Measurements from ENCODE around the gene CCDC88B.

The CCDC88B gene

DNA sequence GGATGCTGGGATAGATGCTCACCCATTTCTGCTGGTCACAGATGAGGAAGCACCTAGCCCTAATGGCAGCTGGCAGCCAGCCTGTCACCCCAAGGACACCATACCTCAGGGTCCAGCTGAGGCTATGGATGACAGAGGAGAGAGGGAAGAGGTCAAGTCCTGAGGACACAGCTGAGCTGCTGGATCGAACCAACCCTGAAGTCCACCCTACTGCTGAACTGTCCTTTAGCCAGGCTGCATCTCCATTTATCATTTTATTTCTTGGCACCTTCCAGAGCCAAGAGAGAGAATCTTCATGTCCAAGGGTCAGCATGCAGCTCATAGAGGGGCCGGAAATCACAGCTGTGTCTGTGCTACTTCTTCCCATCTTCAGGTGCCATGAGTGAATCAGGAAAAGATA is 49.8 kb downstream of the CCDC88B start:
- H3K4me2 ChIP-seq (ENCODE audit: low read length), result no peak overlapping the region
- H3K27ac ChIP-seq (ENCODE audit: low read length), result no peak overlapping the region
- TF ChIP-seq, protein P1, sequence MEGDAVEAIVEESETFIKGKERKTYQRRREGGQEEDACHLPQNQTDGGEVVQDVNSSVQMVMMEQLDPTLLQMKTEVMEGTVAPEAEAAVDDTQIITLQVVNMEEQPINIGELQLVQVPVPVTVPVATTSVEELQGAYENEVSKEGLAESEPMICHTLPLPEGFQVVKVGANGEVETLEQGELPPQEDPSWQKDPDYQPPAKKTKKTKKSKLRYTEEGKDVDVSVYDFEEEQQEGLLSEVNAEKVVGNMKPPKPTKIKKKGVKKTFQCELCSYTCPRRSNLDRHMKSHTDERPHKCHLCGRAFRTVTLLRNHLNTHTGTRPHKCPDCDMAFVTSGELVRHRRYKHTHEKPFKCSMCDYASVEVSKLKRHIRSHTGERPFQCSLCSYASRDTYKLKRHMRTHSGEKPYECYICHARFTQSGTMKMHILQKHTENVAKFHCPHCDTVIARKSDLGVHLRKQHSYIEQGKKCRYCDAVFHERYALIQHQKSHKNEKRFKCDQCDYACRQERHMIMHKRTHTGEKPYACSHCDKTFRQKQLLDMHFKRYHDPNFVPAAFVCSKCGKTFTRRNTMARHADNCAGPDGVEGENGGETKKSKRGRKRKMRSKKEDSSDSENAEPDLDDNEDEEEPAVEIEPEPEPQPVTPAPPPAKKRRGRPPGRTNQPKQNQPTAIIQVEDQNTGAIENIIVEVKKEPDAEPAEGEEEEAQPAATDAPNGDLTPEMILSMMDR (IDR thresholded peaks at IDR 0.05; ENCODE audit: low read depth, low read length), result no peak
- no peak for TF ChIP-seq EZH2phosphoT487 (IDR thresholded peaks at IDR 0.05; ENCODE audit: low read depth)
- no peaks in the 10 kb centered on the region for H3K9me3 ChIP-seq (ENCODE audit: insufficient read depth, low read length)
- H3K27me3 ChIP-seq (ENCODE audit: low read depth, low read length), result peaks cover 29% of the 10 kb centered on the region
- H3K4me3 ChIP-seq (ENCODE audit: low read length), result no peak overlapping the region
- no peaks in the 10 kb centered on the region for H4K20me1 ChIP-seq (ENCODE audit: insufficient read depth, low read length)
- H3K4me1 ChIP-seq (ENCODE audit: low read length), result peaks cover 5% of the 10 kb centered on the region
- H3K79me2 ChIP-seq (ENCODE audit: low read length), result no peaks in the 10 kb centered on the region
- no peak overlapping the region for H3K9ac ChIP-seq (ENCODE audit: low read length)
- no peak overlapping the region for H2AFZ ChIP-seq (ENCODE audit: low read depth, low read length)
- no peaks in the 10 kb centered on the region for H3K36me3 ChIP-seq (replicated peaks; ENCODE audit: low read depth, low read length)

DNA sequence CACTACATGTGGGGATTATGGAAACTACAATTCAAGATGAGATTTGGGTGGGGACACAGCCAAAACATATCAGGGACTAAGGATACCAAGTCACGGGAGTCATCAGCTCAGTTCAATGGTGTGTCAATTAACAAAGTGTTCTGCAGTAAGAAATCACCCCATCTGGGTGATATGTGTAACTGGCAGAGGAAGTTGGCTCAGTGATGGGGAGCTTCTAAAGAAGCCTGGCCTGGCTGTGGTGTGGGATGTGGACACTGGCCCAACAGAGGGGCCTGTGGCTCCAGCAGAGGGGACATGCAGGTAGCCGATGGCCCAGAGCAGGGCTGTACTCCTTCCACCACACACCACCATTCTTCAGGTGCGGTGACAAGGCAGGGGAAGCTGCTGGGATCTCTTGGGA is 50.6 kb downstream of the CCDC88B start:
- Histone ChIP-seq H2AFZ (ENCODE audit: low read depth, low read length) (no peak overlapping the region), H3K4me3 (ENCODE audit: low read length) (no peak overlapping the region), H3K4me2 (ENCODE audit: low read length) (no peak overlapping the region), H3K9me3 (ENCODE audit: insufficient read depth, low read length) (no peaks in the 10 kb centered on the region), H3K36me3 (replicated peaks; ENCODE audit: low read depth, low read length) (no peaks in the 10 kb centered on the region), H3K79me2 (ENCODE audit: low read length) (no peaks in the 10 kb centered on the region), H3K9ac (ENCODE audit: low read length) (no peak overlapping the region), H3K27ac (ENCODE audit: low read length) (no peak overlapping the region), H4K20me1 (ENCODE audit: insufficient read depth, low read length) (no peaks in the 10 kb centered on the region), H3K4me1 (ENCODE audit: low read length) (peaks cover 2% of the 10 kb centered on the region), H3K27me3 (ENCODE audit: low read depth, low read length) (peaks cover 32% of the 10 kb centered on the region)
- no peak for TF ChIP-seq EZH2phosphoT487 (IDR thresholded peaks at IDR 0.05; ENCODE audit: low read depth)
- TF ChIP-seq, protein P1 (IDR thresholded peaks at IDR 0.05; ENCODE audit: low read depth, low read length), result no peak

DNA sequence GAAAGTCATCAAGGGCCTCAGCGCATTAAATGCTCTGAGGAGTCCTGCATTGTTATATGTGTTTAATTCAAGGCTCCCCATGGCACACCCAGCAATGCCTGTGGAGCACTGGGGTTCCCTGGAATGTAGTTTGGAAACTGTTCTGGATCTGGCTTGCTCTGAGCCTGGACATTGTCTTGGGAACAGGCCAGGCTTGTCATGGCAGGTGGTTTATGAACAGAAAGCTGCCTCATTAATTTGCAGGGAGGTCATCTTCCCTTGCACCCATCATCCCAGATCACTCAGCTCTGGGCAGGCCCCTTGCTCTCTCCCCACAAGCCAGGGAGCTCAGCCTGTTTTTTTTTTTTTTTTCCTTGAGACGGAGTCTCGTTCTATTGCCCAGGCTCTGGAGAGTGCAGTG is 51.8 kb downstream of the CCDC88B start:
- no peaks in the 10 kb centered on the region for H3K4me1 ChIP-seq (ENCODE audit: low read length)
- H3K4me2 ChIP-seq (ENCODE audit: low read length), result no peak overlapping the region
- no peaks in the 10 kb centered on the region for H3K79me2 ChIP-seq (ENCODE audit: low read length)
- no peaks in the 10 kb centered on the region for H4K20me1 ChIP-seq (ENCODE audit: insufficient read depth, low read length)
- no peak overlapping the region for H3K9ac ChIP-seq (ENCODE audit: low read length)
- no peaks in the 10 kb centered on the region for H3K36me3 ChIP-seq (replicated peaks; ENCODE audit: low read depth, low read length)
- H3K27ac ChIP-seq (ENCODE audit: low read length), result no peak overlapping the region
- H3K27me3 ChIP-seq (ENCODE audit: low read depth, low read length), result peaks cover 32% of the 10 kb centered on the region
- H2AFZ ChIP-seq (ENCODE audit: low read depth, low read length), result no peak overlapping the region
- TF ChIP-seq, protein P1 (IDR thresholded peaks at IDR 0.05; ENCODE audit: low read depth, low read length), result no peak
- no peak for TF ChIP-seq EZH2phosphoT487 (IDR thresholded peaks at IDR 0.05; ENCODE audit: low read depth)
- H3K4me3 ChIP-seq (ENCODE audit: low read length), result no peak overlapping the region
- H3K9me3 ChIP-seq (ENCODE audit: insufficient read depth, low read length), result no peaks in the 10 kb centered on the region

DNA sequence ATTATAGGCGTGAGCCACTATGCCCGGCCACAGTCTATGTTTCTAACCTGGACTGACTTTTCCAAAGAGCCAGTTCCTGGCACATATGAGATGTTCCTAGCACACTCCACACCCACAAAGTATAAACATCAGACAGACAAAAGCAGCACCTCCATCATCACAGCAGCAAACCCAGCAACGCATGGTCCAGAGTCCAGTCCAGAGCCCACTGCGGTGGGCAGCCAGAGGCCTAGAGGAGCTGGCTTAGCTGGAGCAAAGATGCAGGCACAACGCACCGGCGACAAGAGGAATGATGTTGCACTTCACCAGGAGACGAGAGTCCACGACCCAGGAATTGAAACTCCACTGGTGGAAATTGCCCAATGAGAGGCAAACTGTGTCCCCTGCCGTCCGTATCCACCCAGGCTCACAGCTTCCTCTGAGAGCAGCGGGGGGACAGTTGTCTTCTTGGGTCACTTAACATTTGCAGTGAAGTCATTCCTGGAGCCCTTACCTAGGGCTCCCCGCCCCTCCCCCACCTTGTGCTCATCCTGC is 55.6 kb downstream of the CCDC88B start:
- Histone ChIP-seq H2AFZ (ENCODE audit: low read depth, low read length) (no peak overlapping the region), H3K36me3 (replicated peaks; ENCODE audit: low read depth, low read length) (no peaks in the 10 kb centered on the region), H3K9me3 (ENCODE audit: insufficient read depth, low read length) (no peaks in the 10 kb centered on the region), H3K4me1 (ENCODE audit: low read length) (no peaks in the 10 kb centered on the region), H3K27ac (ENCODE audit: low read length) (no peak overlapping the region), H3K79me2 (ENCODE audit: low read length) (no peaks in the 10 kb centered on the region), H4K20me1 (ENCODE audit: insufficient read depth, low read length) (no peaks in the 10 kb centered on the region), H3K27me3 (ENCODE audit: low read depth, low read length) (peaks cover 18% of the 10 kb centered on the region), H3K9ac (ENCODE audit: low read length) (no peak overlapping the region), H3K4me2 (ENCODE audit: low read length) (no peak overlapping the region), H3K4me3 (ENCODE audit: low read length) (no peak overlapping the region)
- TF ChIP-seq, protein P1 (IDR thresholded peaks at IDR 0.05; ENCODE audit: low read depth, low read length), result no peak
- TF ChIP-seq EZH2phosphoT487 (IDR thresholded peaks at IDR 0.05; ENCODE audit: low read depth), result no peak

All from OCI-LY3 (cell line).